Non-pigmented ciliary epithelial cell (primary cell): ENCODE data around the gene RUNX3.

Experiments used
- DNase-seq: peaks from one replicate; pipeline ENCODE4 v3.0.0-alpha.2; 2010; ENCODE audit warnings: low read depth

Gene RUNX3

DNA sequence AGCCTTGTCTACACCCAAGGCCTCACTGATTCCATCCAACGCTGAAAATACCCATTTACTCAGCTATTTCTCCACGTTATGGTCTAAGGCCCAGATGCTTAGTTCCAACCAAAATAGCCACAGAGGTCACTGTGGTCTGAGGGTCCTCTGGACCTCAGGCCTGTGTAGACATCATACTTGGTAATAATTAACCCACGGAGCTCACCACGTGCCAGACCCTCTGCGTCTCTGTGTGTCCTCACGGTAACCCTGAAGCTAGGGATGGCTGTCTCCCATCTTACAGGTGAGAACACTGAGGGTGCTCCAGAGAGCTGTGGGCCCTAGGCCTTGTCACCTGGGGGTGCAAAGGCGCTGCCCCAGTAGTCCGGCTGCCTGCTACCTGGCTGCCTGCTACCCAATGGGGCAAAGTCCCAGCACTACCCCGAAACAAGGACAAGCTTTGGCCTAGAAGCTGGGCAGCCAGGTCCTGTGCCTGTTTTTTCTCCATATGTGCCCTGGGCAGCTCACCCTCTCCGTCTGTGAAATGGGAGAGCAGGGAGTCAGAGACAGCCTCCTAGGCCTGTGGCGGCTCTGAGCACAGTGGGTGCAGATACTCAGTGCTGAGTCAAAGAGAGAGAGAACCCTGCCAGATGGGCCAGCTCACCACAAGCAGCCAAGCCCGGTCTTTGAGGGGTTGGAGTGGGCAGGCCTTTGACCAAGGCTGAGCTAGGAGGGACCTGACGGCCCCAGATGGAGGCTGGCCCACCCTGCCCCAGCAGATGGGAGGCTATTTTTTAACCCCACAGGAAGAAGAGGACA lies 17.0 kb upstream of the RUNX3 start:
- no peak for DNase-seq

GRCh38 chr1:24945354-24946326 lies 15.6 kb upstream of the RUNX3 start:
- DNase-seq = no peak

DNA sequence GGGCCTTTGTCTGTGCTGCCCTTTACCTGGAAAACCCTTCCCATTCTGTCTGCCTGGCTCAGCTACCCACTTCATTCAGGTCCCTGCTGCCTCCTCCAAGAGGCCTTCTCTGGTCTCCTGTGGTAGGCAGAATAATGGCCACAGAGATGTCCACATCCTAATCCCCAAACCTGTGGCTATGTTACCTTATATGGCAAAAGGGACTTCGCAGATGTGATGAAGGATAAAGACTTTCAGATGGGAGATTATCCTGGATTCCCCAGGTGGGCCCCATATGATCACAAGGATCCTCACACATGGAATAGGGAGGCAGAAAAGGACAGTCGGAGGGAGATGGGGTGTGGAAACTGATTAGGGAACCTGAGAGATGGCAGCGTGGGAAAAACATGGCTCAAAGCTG lies 14.2 kb upstream of the RUNX3 start:
- no peak for DNase-seq

- DNase-seq = no peak
These were observed 12.7 kb upstream of the RUNX3 start for GRCh38 chr1:24942789-24943188.

GRCh38 chr1:24941564-24941963 lies 11.5 kb upstream of the RUNX3 start:
- DNase-seq = no peak

- no peak for DNase-seq
These were observed 10.2 kb upstream of the RUNX3 start for GRCh38 chr1:24940231-24940630.

GRCh38 chr1:24939675-24940193 lies 9.7 kb upstream of the RUNX3 start:
- no peak for DNase-seq

GRCh38 chr1:24939040-24939674 lies 9.1 kb upstream of the RUNX3 start:
- no peak for DNase-seq

GRCh38 chr1:24938276-24938675 lies 8.2 kb upstream of the RUNX3 start:
- no peak for DNase-seq

DNA sequence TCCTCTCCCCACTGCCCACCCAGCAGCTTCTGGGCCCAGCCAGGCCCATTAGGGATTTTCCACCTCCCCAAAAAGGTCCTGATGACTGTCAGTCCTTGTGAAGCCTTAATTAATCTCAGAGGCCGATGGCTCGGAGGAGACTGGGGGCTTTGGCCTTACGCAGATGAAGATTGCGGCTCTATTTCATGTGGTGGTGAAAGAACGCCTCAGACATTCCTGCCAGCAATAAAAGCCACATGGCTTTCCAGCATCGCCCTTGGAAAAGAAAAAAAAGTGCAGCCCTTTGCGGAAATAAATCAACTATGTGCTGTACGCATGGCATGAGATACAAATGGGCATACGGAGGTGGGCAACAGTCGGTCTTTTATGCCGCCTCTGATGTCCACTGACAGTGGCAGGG lies 6.6 kb upstream of the RUNX3 start:
- DNase-seq = no peak

DNA sequence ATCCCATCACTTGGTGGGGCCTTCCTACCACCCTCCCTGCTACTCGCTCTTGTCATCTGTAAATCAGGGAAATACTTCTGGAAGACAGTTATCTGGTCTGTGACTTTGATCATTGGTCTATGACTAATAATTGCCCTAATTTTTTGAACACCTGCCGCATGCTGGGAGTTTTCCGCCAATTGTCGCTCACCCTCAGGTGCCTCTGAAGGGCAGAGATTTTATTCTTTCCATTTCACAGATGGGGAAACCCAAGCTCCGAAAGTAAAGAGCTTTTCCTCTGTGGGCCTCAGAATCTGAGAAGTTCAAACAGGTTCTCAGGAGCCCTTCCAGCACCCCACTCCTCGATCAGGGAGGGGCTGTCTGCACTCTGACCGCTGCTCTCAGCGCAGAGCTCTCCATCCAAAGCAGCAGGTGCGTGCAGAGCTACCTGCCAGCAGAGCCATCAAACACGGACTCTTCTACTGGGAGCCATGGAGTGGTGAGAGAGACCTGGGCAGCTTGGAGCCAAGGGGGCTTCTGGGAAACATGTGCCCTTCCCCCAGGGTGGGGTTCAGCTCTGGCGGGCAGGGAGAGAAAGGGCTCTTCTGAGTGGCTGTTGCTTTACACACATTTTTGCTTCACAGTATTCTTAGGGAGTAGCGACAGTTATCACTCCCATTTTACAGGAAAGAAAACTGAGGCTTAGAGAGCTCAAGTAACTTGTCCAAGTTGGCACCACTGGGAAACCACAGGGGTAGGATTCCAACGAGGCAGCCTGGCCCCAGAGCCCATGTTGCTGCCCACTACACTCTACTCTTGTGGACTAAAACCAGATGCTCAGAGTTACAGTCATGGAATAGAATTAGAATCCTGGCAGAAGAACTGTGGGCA lies 5.8 kb upstream of the RUNX3 start:
- DNase-seq = no peak

DNA sequence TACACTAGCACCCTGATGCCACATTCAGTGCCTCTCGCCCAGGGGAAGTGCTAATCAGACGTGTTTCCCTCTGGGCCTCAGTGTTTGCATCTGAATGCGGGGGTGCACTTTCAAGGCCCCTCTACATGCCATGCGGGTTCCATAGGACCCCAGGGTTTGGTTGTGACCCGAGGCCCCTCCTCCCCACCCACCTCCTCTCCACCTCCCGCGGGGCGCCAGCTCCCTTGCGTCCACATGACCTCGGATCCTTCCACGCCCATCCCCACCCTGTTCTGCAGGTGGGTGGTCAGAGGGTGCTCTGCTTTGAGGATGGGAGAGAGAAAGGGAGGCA lies 5.1 kb upstream of the RUNX3 start:
- no peak for DNase-seq

- DNase-seq = no peak
These were observed 4.5 kb upstream of the RUNX3 start for GRCh38 chr1:24934310-24935195.

DNA sequence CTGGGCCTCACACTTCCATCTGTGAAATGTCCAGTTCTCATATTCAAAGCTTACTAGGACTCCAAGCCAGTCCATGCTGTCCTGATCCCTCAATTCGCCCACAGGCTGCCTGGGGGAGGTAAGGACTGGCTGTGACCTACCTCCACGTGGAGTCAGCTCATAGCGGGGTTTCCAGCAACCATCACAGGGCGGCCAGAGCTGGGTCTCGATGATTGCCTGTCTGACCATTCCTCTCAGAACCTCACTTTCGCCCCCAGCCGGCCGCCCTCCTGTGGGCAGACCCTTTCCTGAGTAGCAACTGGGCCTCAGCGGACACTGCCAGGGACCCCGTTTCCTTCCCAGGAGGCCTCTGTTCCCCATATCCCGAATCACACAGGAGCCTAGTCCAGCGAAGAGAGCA lies 3.4 kb upstream of the RUNX3 start:
- DNase-seq = no peak

DNA sequence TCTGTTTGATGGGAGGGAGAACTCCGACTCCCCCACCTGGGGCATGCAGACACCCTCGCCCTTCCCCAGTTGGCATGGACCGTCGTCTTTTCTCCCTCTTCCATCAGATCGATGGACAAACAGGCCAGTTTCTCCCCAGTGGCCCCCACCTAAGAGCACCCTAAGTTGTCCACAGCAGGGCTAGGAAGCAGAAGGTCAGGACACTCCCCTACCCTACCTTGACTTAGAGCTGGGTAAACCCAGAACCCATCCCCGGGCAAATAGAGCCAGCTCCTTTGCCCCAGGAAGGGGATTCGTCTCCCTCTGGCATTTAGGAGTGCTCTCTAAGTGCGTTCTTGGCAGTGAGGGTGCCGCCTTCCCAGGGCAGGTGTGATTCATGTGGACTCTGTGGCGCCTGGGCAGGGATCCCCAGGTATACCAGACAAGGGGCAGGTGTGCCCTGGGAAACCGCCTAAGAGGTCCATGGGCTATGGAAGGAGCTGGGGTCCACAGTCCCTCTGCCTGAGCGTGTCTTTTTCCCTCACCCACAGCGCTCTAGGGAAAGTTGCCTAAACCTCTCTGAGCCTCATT lies 2.7 kb upstream of the RUNX3 start:
- no peak for DNase-seq

GRCh38 chr1:24932284-24932683 lies 2.2 kb upstream of the RUNX3 start:
- no peak for DNase-seq

GRCh38 chr1:24931468-24932231 lies 1.6 kb upstream of the RUNX3 start:
- DNase-seq = no peak

DNA sequence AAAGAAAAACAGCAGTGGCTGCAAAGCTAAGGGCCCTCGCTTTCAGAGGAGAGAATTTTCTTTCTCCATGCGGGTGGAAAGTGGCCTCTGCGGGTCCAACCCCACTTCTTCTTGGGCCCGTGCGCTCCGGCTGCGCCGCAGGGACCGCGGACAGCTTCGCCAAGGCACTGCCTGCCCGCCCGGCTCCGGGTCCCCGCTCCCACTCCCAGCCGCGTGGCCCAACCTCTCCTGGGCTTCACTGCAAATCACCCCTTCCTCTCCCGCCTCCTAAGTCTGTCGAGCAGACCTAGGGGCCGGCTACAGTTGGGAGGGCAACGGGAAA lies 1.0 kb upstream of the RUNX3 start:
- DNase-seq = no peak

- no peak for DNase-seq
These were observed 447 bp downstream of the RUNX3 start for GRCh38 chr1:24929398-24930259.
